Measurements from ENCODE around the gene ASTN2. TPM values are rescaled to one million over a fixed set of nuclear protein-coding genes. Genes with fewer than 3 reads are reported as not detected.

ASTN2 gene
- total and polyA plus RNA-seq, 9 of the 15 experiments (the other 6 are each of a cell fraction or from before 2014, with no cell fraction given) = 0.56 to 3.5 (median 1.9) TPM

- in situ Hi-C loops (cut with MboI) = no loop called here
- no TSS peak for BruUV-seq (replicated peaks)
Measured at GRCh38 chr9:116958881-116959280, 456.0 kb downstream of the ASTN2 start.

GRCh38 chr9:116954731-116955130 is 460.1 kb downstream of the ASTN2 start:
- POLR2A ChIA-PET = interaction anchor here (0.6 kb wide), 1 partner anchor 296 kb away, joined by 3 read pairs; no protein-coding TSS in a partner anchor
- H3K27me3 ChIP-seq (ENCODE audit: control insufficient read depth in 2 of 2, insufficient read depth in 2 of 2, low read length in 2 of 2) = no peaks in the 10 kb centered on the region
- no peak for FAIRE-seq
- no peak overlapping the region for H3K4me2 ChIP-seq (ENCODE audit: insufficient read depth, low read length)
- H3K9ac ChIP-seq (ENCODE audit: insufficient read depth in 1 of 2, low read depth in 2 of 2, low read length in 2 of 2) = no peak overlapping the region
- H4K20me1 ChIP-seq (replicated peaks; ENCODE audit: control insufficient read depth, insufficient read depth, low read length) = no peaks in the 10 kb centered on the region
- no peaks in the 10 kb centered on the region for H3K36me3 ChIP-seq (ENCODE audit: control insufficient read depth, insufficient read depth, low read length)
- H3K4me3 ChIP-seq = no peak overlapping the region
- H2AFZ ChIP-seq (ENCODE audit: low read depth, low read length) = no peak overlapping the region
- H3K27ac ChIP-seq (ENCODE audit: extremely low read depth, low read depth, low read length) = no peak overlapping the region
- no peaks in the 10 kb centered on the region for H3K4me1 ChIP-seq (replicated peaks in 1 of 2; ENCODE audit: control insufficient read depth in 2 of 2, insufficient read depth in 2 of 2, low read length in 2 of 2)
- WGBS (ENCODE audit: insufficient coverage, low coverage, missing lambda C conversion rate) = 0% methylated on average over 2 of the region's 2 CpGs
- DNase-seq (ENCODE audit: extremely low read depth in 1 of 4, low spot score in 3 of 4) = no peak
- no peaks in the 10 kb centered on the region for H3K79me2 ChIP-seq (ENCODE audit: control insufficient read depth, insufficient read depth, low read length)
- intact Hi-C loops (cut with micrococcal nuclease) (no loop called here), in situ Hi-C loops (cut with MboI) (no loop called here)
- BruUV-seq (replicated peaks) = no TSS peak
- ATAC-seq = no peak
- no peaks in the 10 kb centered on the region for H3K9me1 ChIP-seq (ENCODE audit: control insufficient read depth, insufficient read depth, low read length)
- H3K9me3 ChIP-seq (replicated peaks; ENCODE audit: control insufficient read depth, insufficient read depth, low read depth, low read length) = peaks cover 2% of the 10 kb centered on the region; the same call in 1 of the 2 replicates
- no peak for TF ChIP-seq ZNF551 (CRISPR knock-in tag; IDR thresholded peaks at IDR 0.05)
- no peak for TF ChIP-seq HMG20A (CRISPR knock-in tag; conservative IDR thresholded peaks at IDR 0.05)
- no peak for TF ChIP-seq CAMTA2 (CRISPR knock-in tag; conservative IDR thresholded peaks at IDR 0.05)
- no peak for TF ChIP-seq BRF1 (IDR thresholded peaks at IDR 0.05; ENCODE audit: borderline replicate concordance, extremely low read depth, insufficient read length)
- no peak for TF ChIP-seq ZNF212 (CRISPR knock-in tag; IDR thresholded peaks at IDR 0.05)
- no peak for TF ChIP-seq ZNF79 (CRISPR knock-in tag; IDR thresholded peaks at IDR 0.05; ENCODE audit: low read depth)
- no peak for TF ChIP-seq MIER1 (IDR thresholded peaks at IDR 0.05; ENCODE audit: low read depth)
- TF ChIP-seq NFYB (IDR thresholded peaks at IDR 0.05; ENCODE audit: extremely low read depth, insufficient read length) = no peak
- TF ChIP-seq LARP7 (IDR thresholded peaks at IDR 0.05) = no peak
- no peak for TF ChIP-seq KAT8 (IDR thresholded peaks at IDR 0.05; ENCODE audit: low read depth)
- no peak for TF ChIP-seq ZNF41 (CRISPR knock-in tag; conservative IDR thresholded peaks at IDR 0.05)
- no peak for TF ChIP-seq L3MBTL2 (IDR thresholded peaks at IDR 0.05)
- TF ChIP-seq ZNF232 (CRISPR knock-in tag; IDR thresholded peaks at IDR 0.05) = no peak
- TF ChIP-seq ZZZ3 (IDR thresholded peaks at IDR 0.05) = no peak
- TF ChIP-seq MXD1 (CRISPR knock-in tag; IDR thresholded peaks at IDR 0.05; ENCODE audit: borderline replicate concordance, poor library complexity, severe bottlenecking) = no peak
- no peak for TF ChIP-seq HDGF (IDR thresholded peaks at IDR 0.05)
- CTCF ChIA-PET (ENCODE audit: low intra/inter-chr PET ratio) = no interaction called here

More at GRCh38 chr9:116958881-116959280, 456.0 kb downstream of the ASTN2 start:
- no peak for ATAC-seq
- no peak overlapping the region for H3K9ac ChIP-seq (ENCODE audit: insufficient read depth in 1 of 2, low read depth in 2 of 2, low read length in 2 of 2)
- no peak for TF ChIP-seq U2AF1 (optimal IDR thresholded peaks at IDR 0.05; ENCODE audit: low read depth, low read length)
- no peak for TF ChIP-seq NCOR1 (IDR thresholded peaks at IDR 0.05)
- no peak overlapping the region for H3K4me2 ChIP-seq (ENCODE audit: insufficient read depth, low read length)
- H3K79me2 ChIP-seq (ENCODE audit: control insufficient read depth, insufficient read depth, low read length) = no peaks in the 10 kb centered on the region
- WGBS (ENCODE audit: insufficient coverage, low coverage, missing lambda C conversion rate) = 0% methylated on average over 5 of the region's 5 CpGs
- no peaks in the 10 kb centered on the region for H3K36me3 ChIP-seq (ENCODE audit: control insufficient read depth, insufficient read depth, low read length)
- FAIRE-seq = no peak
- H2AFZ ChIP-seq (ENCODE audit: low read depth, low read length) = no peak overlapping the region
- ChIA-PET CTCF (ENCODE audit: low intra/inter-chr PET ratio) (no interaction called here), POLR2A (no interaction called here)
- no peak overlapping the region for H3K27ac ChIP-seq (ENCODE audit: extremely low read depth, low read depth, low read length)
- H3K4me3 ChIP-seq = no peak overlapping the region
- no peaks in the 10 kb centered on the region for H3K9me1 ChIP-seq (ENCODE audit: control insufficient read depth, insufficient read depth, low read length)
- no peak for DNase-seq (ENCODE audit: extremely low read depth in 1 of 4, low spot score in 3 of 4)
- intact Hi-C loops (cut with micrococcal nuclease) = no loop called here
- no peaks in the 10 kb centered on the region for H3K27me3 ChIP-seq (ENCODE audit: control insufficient read depth in 2 of 2, insufficient read depth in 2 of 2, low read length in 2 of 2)
- H4K20me1 ChIP-seq (replicated peaks; ENCODE audit: control insufficient read depth, insufficient read depth, low read length) = no peaks in the 10 kb centered on the region
- 0 out of 2 replicates have a peak, but pooled peaks cover 2% of the 10 kb centered on the region for H3K9me3 ChIP-seq (replicated peaks; ENCODE audit: control insufficient read depth, insufficient read depth, low read depth, low read length)
- no peaks in the 10 kb centered on the region for H3K4me1 ChIP-seq (replicated peaks in 1 of 2; ENCODE audit: control insufficient read depth in 2 of 2, insufficient read depth in 2 of 2, low read length in 2 of 2)

Measured in K562 (cell line).